Activated CD8-positive, alpha-beta T cell treated with anti-CD3 and anti-CD28 coated beads for 36 hours (primary cell): ENCODE results near the gene ZNF18. TPM values are rescaled to one million over a fixed set of nuclear protein-coding genes. Genes with fewer than 3 reads are reported as not detected.

Source experiments
- ATAC-seq: fragments of 200-7000 bp; cut with Tn5 transposase; one replicate; pipeline ENCODE4 v1.10.0; 2021; ENCODE audit warnings: mild to moderate bottlenecking, moderate library complexity
- CTCF ChIA-PET: fragments of 350-600 bp; sonication (Branson Sonifier 250); formaldehyde crosslinking; loops from one replicate; lab custom pipeline; 2021; ENCODE audit warnings: antibody characterized with exemption; lab: Charles Lee
- POLR2A ChIA-PET: fragments of 350-600 bp; sonication (Branson Sonifier 250); formaldehyde crosslinking; loops from one replicate; lab custom pipeline; 2021; ENCODE audit warnings: antibody characterized with exemption; lab: Charles Lee
- DNase-seq: peaks from one replicate; pipeline ENCODE4 v3.0.0-alpha.2; 2020
- H3K27ac Mint-ChIP-seq: one replicate; pipeline ENCODE4 v1.8.0; 2021; ENCODE audit warnings: mild to moderate bottlenecking, mixed read lengths
- H3K27me3 Mint-ChIP-seq: one replicate; pipeline ENCODE4 v1.8.0; 2021; ENCODE audit warnings: mixed read lengths
- H3K36me3 Mint-ChIP-seq: one replicate; pipeline ENCODE4 v1.8.0; 2021; ENCODE audit warnings: low read depth, mixed read lengths
- H3K4me1 Mint-ChIP-seq: one replicate; pipeline ENCODE4 v1.8.0; 2021; ENCODE audit warnings: low read depth, mixed read lengths
- H3K4me3 Mint-ChIP-seq: one replicate; pipeline ENCODE4 v1.8.0; 2021; ENCODE audit warnings: mild to moderate bottlenecking, moderate library complexity, mixed read lengths
- H3K9me3 Mint-ChIP-seq: one replicate; pipeline ENCODE4 v1.8.0; 2021; ENCODE audit warnings: mixed read lengths
- CTCF ChIP-seq: fragments of 200-600 bp; IDR thresholded peaks from one replicate; pipeline ENCODE4 v1.8.0; 2022; ENCODE audit warnings: antibody characterized with exemption, mild to moderate bottlenecking
- intact Hi-C: fragments of 100-400 bp; cut with micrococcal nuclease; formaldehyde crosslinking; loops from one replicate; pipeline ENCODE4 v1.10.0; 2022
- total RNA-seq, 2 experiments: library from RNA; stranded (reverse); gene quantifications; one replicate each; pipeline ENCODE4 v1.2.3, GENCODE V29; 2021

ZNF18 gene
- 10 to 100 TPM in 1 of 2 experiments, 1 to 10 TPM in 1; 8.9 to 10.2 TPM for total RNA-seq

- ATAC-seq, result peak; percentile 98
- ChIA-PET CTCF (interaction anchor here (0.9 to 1.8 kb wide), 10 partner anchors 10 to 116 kb away, joined by 3 to 8 read pairs (median 3); partner anchors contain the start of gene MAP2K4), POLR2A (interaction anchor here (0.8 to 2.6 kb wide), 11 partner anchors 8 to 56 kb away, joined by 3 to 16 read pairs (median 5); partner anchors contain the start of gene MAP2K4)
- no peaks in the 10 kb centered on the region for H3K27me3 Mint-ChIP-seq
- intact Hi-C loops, result no loop called here
- no peaks in the 10 kb centered on the region for H3K9me3 Mint-ChIP-seq
- H3K4me1 Mint-ChIP-seq, result peaks cover 11% of the 10 kb centered on the region
- peak within 1 kb of the TSS; percentile 96 for H3K27ac Mint-ChIP-seq
- peak; percentile 98 for DNase-seq
- H3K36me3 Mint-ChIP-seq, result peaks cover 8% of the 10 kb centered on the region
- peak within 1 kb of the TSS; percentile 89 for H3K4me3 Mint-ChIP-seq
- no peak for TF ChIP-seq CTCF
These were observed at the start of gene ZNF18 for GRCh38 chr17:11997147-11997971. Gene ZNF18 (minus strand): TSS chr17:11997475. CDS start chr17:11992829, 4,646 bp downstream.

GRCh38 chr17:12046786-12047185, 49.5 kb upstream of the ZNF18 start:
- H3K4me3 Mint-ChIP-seq, result no peak overlapping the region
- ATAC-seq (no peak), DNase-seq (no peak)
- no peaks in the 10 kb centered on the region for H3K27me3 Mint-ChIP-seq
- ChIA-PET CTCF (interaction anchor here (0.8 to 1.5 kb wide), 3 partner anchors 9 to 111 kb away, joined by 3 to 6 read pairs (median 4); partner anchors contain the start of gene MAP2K4), POLR2A (interaction anchor here (1.4 kb wide), 1 partner anchor 9 kb away, joined by 4 read pairs; no protein-coding TSS in a partner anchor)
- peaks cover 75% of the 10 kb centered on the region for H3K4me1 Mint-ChIP-seq
- H3K27ac Mint-ChIP-seq, result no peak overlapping the region
- intact Hi-C loops, result no loop called here
- no peak for TF ChIP-seq CTCF
- peaks cover 9% of the 10 kb centered on the region for H3K36me3 Mint-ChIP-seq
- no peaks in the 10 kb centered on the region for H3K9me3 Mint-ChIP-seq

- ChIA-PET CTCF (no interaction called here), POLR2A (interaction anchor here (0.7 to 2.4 kb wide), 5 partner anchors 10 to 975 kb away, joined by 3 to 6 read pairs (median 3); partner anchors contain the start of genes MAP2K4 and ZNF18)
- no peaks in the 10 kb centered on the region for H3K27me3 Mint-ChIP-seq
- H3K36me3 Mint-ChIP-seq, result peaks cover 19% of the 10 kb centered on the region
- no peak overlapping the region for H3K4me3 Mint-ChIP-seq
- H3K4me1 Mint-ChIP-seq, result peaks cover 74% of the 10 kb centered on the region
- no peak overlapping the region for H3K27ac Mint-ChIP-seq
- DNase-seq, result no peak
- ATAC-seq, result no peak
- H3K9me3 Mint-ChIP-seq, result no peaks in the 10 kb centered on the region
- intact Hi-C loops, result no loop called here
- TF ChIP-seq CTCF, result no peak
These were observed 46.4 kb upstream of the ZNF18 start for GRCh38 chr17:12043702-12044101.

GRCh38 chr17:12041312-12041711, 44.0 kb upstream of the ZNF18 start:
- POLR2A ChIA-PET, result interaction anchor here (0.6 to 0.9 kb wide), 2 partner anchors 8 to 10 kb away, joined by 3 to 5 read pairs; no protein-coding TSS in a partner anchor

More at GRCh38 chr17:12041312-12041711, 44.0 kb upstream of the ZNF18 start:
- Mint-ChIP-seq H3K27me3 (no peaks in the 10 kb centered on the region), H3K27ac (peak overlapping the region; percentile 81), H3K9me3 (no peaks in the 10 kb centered on the region), H3K4me3 (peak overlapping the region; percentile 38), H3K36me3 (peaks cover 20% of the 10 kb centered on the region), H3K4me1 (peaks cover 67% of the 10 kb centered on the region)
- TF ChIP-seq CTCF, result no peak
- peak; percentile 12 for DNase-seq
- intact Hi-C loops, result no loop called here
- CTCF ChIA-PET, result interaction anchor here (0.8 kb wide), 1 partner anchor 19 kb away, joined by 3 read pairs; no protein-coding TSS in a partner anchor
- peak; percentile 83 for ATAC-seq
